ENCODE measurements around the gene ATG2B. TPM values are rescaled to one million over a fixed set of nuclear protein-coding genes. Genes with fewer than 3 reads are reported as not detected.
A peak's percentile ranks its signal among the peaks of the same experiment; 100 is the strongest.

Gene ATG2B
- total and polyA plus RNA-seq, 2 of the 4 experiments (the other 2 are of a cell fraction): 6.9 to 22.0 TPM

- TF ChIP-seq USF2 (IDR thresholded peaks at IDR 0.05; ENCODE audit: low read depth, low read length) (no peak), POLR2A (IDR thresholded peaks at IDR 0.05; ENCODE audit: low read depth, low read length) (no peak; the same call in 1 of the 2 replicates)
These were observed 110.7 kb downstream of the ATG2B start (continued) for GRCh38 chr14:96252323-96252998.

- ChIA-PET POLR2A (ENCODE audit: unreplicated experiment) (no interaction called here), CTCF (interaction anchor here (1.4 to 1.6 kb wide), 2 partner anchors 124 to 151 kb away, joined by 3 to 4 read pairs; no protein-coding TSS in a partner anchor)
- WGBS, 2 experiments (ENCODE audit: extremely low coverage in 2 of 2, insufficient read length in 1 of 2): 71% methylated on average over 1 of the region's 4 CpGs; no CpG with 5 or more reads in 1 of the 2 experiments
- ATAC-seq (ENCODE audit: low read depth) (no peak), DNase-seq (no peak)
- H3K9me1 ChIP-seq (ENCODE audit: insufficient read depth, low read length): peaks cover 32% of the 10 kb centered on the region
- H3K14ac ChIP-seq (replicated peaks; ENCODE audit: low read depth, low read length): peak overlapping the region; percentile 87
- H2BK20ac ChIP-seq (ENCODE audit: low read depth, low read length): peak overlapping the region; percentile 96
- peak overlapping the region; percentile 99 for H3K4ac ChIP-seq (ENCODE audit: low read depth, low read length)
- peak overlapping the region; percentile 62 for H2AFZ ChIP-seq (replicated peaks; ENCODE audit: low read length, poor library complexity)
- intact Hi-C loops (cut with micrococcal nuclease): no loop called here
- peak overlapping the region; percentile 80 for H2BK15ac ChIP-seq (ENCODE audit: low read depth, low read length)
- peaks cover 7% of the 10 kb centered on the region; the same call in 1 of the 2 replicates for H3K36me3 ChIP-seq (ENCODE audit: control insufficient read depth, insufficient read depth, low read length)
- peak overlapping the region; percentile 99 for H4K91ac ChIP-seq (ENCODE audit: insufficient read depth, low read depth, low read length)
- in situ Hi-C loops (cut with MboI; ENCODE audit: low sequenced_read_pairs): loop anchor here (25.0 kb wide), 1 partner anchor 714 kb away; the partner anchor contains the start of gene GLRX5
- peaks cover 43% of the 10 kb centered on the region for H3K4me1 ChIP-seq (ENCODE audit: control insufficient read depth, insufficient read depth, low read length)
- peak overlapping the region; percentile 89 for H2AK9ac ChIP-seq (replicated peaks; ENCODE audit: low read depth, low read length, poor library complexity)
- dilution Hi-C loops (cut with HindIII; ENCODE audit: low sequenced_read_pairs, unreplicated experiment): no loop called here
- peak overlapping the region; percentile 84 for H3K18ac ChIP-seq (ENCODE audit: low read depth, low read length)
- H2BK5ac ChIP-seq (ENCODE audit: low read depth, low read length, poor library complexity, severe bottlenecking): peak overlapping the region; percentile 97
- peak overlapping the region; percentile 87 for H4K5ac ChIP-seq (ENCODE audit: low read depth, low read length)
- H3K4me2 ChIP-seq (ENCODE audit: low read depth, low read length): no peak overlapping the region
- peak overlapping the region; percentile 79 to 92 for H4K8ac ChIP-seq (ENCODE audit: low read depth in 2 of 2, low read length in 2 of 2)
- no peak overlapping the region for H3K9ac ChIP-seq (ENCODE audit: low read depth, low read length)
- H3K79me1 ChIP-seq (ENCODE audit: low read depth in 1 of 2, low read length in 2 of 2): peaks cover 15 to 61% of the 10 kb centered on the region in 2 experiments; a peak in 3 of 4 replicates
- H3K23ac ChIP-seq (ENCODE audit: low read depth, low read length): peak overlapping the region; percentile 92; the same call in 1 of the 2 replicates
- H2AK5ac ChIP-seq (ENCODE audit: low read depth, low read length): peak overlapping the region; percentile 97
- no peak overlapping the region for H3K4me3 ChIP-seq (ENCODE audit: insufficient read depth, low read depth, low read length)
- TF ChIP-seq USF2 (IDR thresholded peaks at IDR 0.05; ENCODE audit: low read depth, low read length) (0 out of 2 replicates have a peak, but pooled peaks have one; percentile 32), MAZ (IDR thresholded peaks at IDR 0.05; ENCODE audit: borderline replicate concordance, low read depth, low read length) (0 out of 2 replicates have a peak, but pooled peaks have one; percentile 27), BHLHE40 (IDR thresholded peaks at IDR 0.05; ENCODE audit: low read depth, low read length) (peak; percentile 80), RFX5 (IDR thresholded peaks at IDR 0.05; ENCODE audit: low read depth, low read length) (no peak), FOS (IDR thresholded peaks at IDR 0.05; ENCODE audit: low read depth, low read length) (no peak)
- no peaks in the 10 kb centered on the region for H3K27me3 ChIP-seq (ENCODE audit: control insufficient read depth, insufficient read depth, low read length)
- peak overlapping the region; percentile 99 for H2BK120ac ChIP-seq (ENCODE audit: low read depth, low read length)
- no peaks in the 10 kb centered on the region for H3K9me3 ChIP-seq (ENCODE audit: control insufficient read depth, insufficient read depth, low read length)
- peak overlapping the region; percentile 91 for H3K27ac ChIP-seq (ENCODE audit: insufficient read depth, low read length)
- no peaks in the 10 kb centered on the region for H4K20me1 ChIP-seq (ENCODE audit: insufficient read depth, low read length)
- H3K56ac ChIP-seq (ENCODE audit: extremely low read depth, insufficient read depth, low read length): peak overlapping the region; percentile 92
- BruUV-seq (replicated peaks): no TSS peak
These were observed 111.4 kb downstream of the ATG2B start for GRCh38 chr14:96251656-96252155.

Measured in IMR-90 (cell line).